ENCODE data around the gene SYT8. TPM values are rescaled to one million over a fixed set of nuclear protein-coding genes. Genes with fewer than 3 reads are reported as not detected.
"Not testable (repeated sequence)": the region's sequence is repeated elsewhere in the genome, so short reads cannot be mapped to it uniquely, and the experiment has no call there.

SYT8 gene
- total RNA-seq, 1 donor from 2014 or later: not detected

GRCh38 chr11:1875851-1876301, 41.1 kb downstream of the SYT8 start:
- DNase-seq; ATAC-seq (ENCODE audit: poor library complexity); intact Hi-C loops (cut with DNase I): not testable (repeated sequence)

DNA sequence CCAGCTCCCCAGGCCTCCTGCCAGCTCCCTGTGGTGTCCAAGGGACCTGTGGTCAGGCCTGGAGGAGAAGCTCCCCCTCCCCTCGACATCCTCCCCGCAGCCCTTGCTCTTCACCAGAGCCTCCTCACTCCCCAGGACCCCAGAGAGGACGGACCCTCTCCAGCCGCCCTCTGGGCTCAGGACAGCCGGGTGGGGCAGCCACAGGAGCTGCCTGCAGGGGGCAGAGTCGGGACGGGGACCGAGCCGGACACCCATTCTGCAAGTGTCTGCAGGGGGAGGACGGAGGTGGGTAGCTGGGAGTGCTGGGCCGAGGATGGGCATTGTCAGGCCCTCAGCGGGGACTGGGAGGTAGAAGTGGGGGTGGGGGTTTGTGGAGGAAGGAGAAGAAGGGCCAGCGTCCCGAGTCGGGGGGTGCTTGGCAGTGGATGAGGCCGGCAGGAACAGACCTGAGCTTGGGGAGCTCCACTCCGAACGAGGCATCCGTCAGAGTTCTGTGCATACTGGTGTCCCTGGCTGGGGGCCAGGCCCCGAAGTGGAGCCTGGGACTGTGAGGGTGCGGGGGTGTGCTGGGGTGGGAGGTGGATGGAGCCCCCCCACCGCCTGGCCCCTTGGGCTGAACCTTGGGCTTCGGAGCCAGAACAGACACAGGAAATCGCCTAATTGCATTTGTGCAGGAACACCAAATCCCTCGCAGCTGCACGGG, 41.7 kb downstream of the SYT8 start:
- no peak for ATAC-seq (ENCODE audit: poor library complexity)
- DNase-seq: peak; percentile 86
- intact Hi-C loops (cut with DNase I): no loop called here

DNA sequence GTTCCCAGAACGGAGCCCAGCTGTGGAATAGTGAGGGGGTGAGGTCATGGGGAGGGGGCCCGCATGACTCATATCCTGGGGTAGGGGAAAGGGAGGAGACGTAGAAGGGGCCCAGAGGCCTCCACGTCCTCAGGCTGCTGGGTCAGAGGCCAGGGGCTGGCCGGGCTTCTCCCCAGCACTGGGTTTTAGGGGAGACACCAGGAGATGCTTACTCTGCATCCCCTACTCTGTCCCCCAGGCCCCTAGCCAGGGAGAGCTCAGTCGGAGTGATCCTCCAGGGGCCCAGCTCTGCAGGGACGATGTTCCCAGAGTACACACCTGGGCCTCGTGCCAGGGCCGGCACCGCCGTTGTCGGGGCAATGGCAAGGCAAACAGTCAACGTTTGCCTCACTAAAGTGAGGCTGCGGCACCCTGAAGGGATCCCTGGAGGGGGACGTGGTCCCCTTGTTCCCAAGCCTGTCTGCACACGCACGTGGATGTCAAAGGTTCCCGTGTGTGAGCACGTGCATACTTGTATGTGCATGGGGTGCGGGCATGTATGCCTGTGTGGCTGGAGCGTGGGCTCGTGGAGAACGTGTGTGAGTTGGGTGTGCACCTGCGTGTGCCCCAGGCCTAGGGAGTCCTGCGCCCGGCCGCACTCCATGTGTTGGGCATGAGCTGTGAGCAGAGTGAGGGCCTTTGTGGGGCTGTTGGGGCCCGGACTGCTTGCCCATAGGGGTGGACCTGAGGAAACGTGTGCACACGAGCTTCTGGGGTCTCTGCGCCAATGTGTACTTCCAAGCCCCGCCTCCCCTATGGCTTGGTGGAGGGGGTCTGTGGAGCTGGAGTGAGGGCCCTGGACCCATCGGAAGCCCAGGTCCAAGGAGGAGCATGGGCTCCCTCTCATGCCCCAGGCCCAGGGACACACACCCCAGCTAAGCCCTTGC, 42.7 kb downstream of the SYT8 start:
- ATAC-seq (ENCODE audit: poor library complexity) (no peak), DNase-seq (peak; percentile 81)
- intact Hi-C loops (cut with DNase I): no loop called here

GRCh38 chr11:1878137-1879031, 43.6 kb downstream of the SYT8 start:
- DNase-seq: peak; percentile 61
- ATAC-seq (ENCODE audit: poor library complexity): peak; percentile 15
- intact Hi-C loops (cut with DNase I): no loop called here

GRCh38 chr11:1879342-1879940, 44.7 kb downstream of the SYT8 start:
- ATAC-seq (ENCODE audit: poor library complexity) (no peak), DNase-seq (peak; percentile 35)
- intact Hi-C loops (cut with DNase I): no loop called here

GRCh38 chr11:1879941-1880720, 45.3 kb downstream of the SYT8 start:
- ATAC-seq (ENCODE audit: poor library complexity) (peak; percentile 62), DNase-seq (peak; percentile 90)
- intact Hi-C loops (cut with DNase I): loop anchor here (5.0 to 10.0 kb wide), 3 partner anchors 37 to 265 kb away; partner anchors contain the start of gene TNNT3

GRCh38 chr11:1880746-1881441, 46.1 kb downstream of the SYT8 start:
- DNase-seq (no peak), ATAC-seq (ENCODE audit: poor library complexity) (peak; percentile 1)
- intact Hi-C loops (cut with DNase I): loop anchor here (5.0 to 10.0 kb wide), 3 partner anchors 36 to 264 kb away; partner anchors contain the start of gene TNNT3

DNA sequence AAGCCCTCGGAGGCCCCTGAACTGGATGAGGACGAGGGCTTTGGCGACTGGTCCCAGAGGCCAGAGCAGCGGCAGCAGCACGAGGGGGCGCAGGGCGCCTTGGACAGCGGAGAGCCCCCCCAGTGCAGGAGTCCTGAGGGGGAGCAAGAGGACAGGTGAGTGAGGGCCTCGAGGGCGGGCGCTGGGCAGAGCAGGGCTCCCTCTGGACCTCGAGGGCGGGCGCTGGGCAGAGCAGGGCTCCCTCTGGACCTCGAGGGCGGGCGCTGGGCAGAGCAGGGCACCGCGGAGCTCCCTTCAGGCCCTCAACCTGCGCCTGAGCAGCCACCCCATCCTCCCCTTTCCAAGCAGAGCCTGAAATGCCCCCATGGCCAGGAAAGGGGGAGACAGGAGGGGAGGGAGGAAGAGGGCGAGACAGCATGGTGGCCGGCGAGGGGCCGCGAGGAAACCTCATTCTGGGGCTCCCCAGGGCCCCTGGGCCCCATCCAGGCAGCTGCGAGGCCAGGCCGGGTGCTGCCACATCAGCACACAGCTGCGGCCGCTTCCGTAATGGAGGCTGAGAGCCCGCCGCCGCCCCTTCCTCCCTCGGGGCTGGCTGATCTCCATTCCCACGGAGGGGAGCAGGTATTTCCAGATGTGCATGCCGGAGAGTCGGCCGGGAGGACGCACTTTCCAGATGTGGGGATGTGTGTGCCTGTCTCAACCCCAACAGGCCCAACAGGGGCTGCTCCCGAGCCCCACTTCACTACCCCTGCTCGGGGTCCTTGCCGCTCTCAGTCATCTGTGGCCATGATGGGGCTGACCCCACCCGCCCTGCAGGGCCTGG, 46.9 kb downstream of the SYT8 start:
- ATAC-seq (ENCODE audit: poor library complexity) (peak; percentile 52), DNase-seq (peak; percentile 85)
- intact Hi-C loops (cut with DNase I): loop anchor here (5.0 to 10.0 kb wide), 3 partner anchors 36 to 263 kb away; partner anchors contain the start of gene TNNT3

DNA sequence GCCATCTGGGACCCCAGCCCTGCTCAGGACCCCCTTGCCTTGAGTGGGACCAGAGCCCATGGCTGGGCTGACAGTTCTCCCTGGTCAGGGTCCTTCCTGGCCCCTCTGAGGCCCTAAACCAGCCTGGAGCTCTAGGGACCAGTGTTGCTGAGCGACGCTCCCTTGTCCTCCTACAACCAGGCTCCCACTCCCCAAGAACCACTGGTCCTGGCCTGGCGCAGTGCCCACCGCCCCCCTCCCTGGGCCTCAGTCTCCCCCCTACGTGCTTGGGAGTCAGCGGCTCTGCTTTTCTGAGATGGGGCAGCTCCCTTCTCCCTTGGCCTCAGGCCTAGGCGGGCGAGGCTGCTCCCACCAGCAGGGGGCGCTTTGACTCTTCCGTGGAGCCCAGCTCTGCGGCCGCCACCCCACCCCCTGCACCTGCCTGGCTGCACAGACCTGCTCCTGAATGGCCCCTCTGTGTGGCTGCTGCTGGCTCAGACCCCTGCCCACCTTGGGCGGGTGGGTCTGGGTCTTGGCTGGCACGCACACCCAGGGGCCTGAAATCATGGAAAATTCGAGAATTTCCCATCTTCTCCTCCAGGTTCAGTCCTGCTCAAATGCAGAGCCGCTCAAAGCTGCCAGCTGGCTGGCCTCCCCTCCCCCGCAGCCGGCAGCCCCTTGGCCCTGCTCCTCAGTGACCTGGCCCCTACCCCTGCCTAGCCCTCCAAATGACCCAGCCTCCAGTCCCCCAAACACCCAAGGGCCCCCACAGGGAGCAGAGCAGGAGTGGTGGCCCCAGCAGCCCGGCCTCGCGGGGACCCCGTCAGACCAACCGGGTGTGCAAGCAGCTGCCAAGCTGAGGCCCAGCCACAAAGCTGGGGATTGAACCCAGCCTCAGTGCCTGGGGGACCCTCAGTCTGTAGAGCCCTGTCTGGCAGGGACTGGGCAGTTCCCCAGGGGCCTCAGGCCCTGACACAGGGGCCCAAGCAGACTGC, 47.8 kb downstream of the SYT8 start:
- intact Hi-C loops (cut with DNase I): loop anchor here (5.0 to 10.0 kb wide), 3 partner anchors 35 to 262 kb away; partner anchors contain the start of gene TNNT3
- ATAC-seq (ENCODE audit: poor library complexity) (peak; percentile 79), DNase-seq (peak; percentile 92)

GRCh38 chr11:1883346-1884302, 48.8 kb downstream of the SYT8 start:
- ATAC-seq (ENCODE audit: poor library complexity) (no peak), DNase-seq (no peak)
- intact Hi-C loops (cut with DNase I): loop anchor here (5.0 to 10.0 kb wide), 3 partner anchors 34 to 261 kb away; partner anchors contain the start of gene TNNT3

DNA sequence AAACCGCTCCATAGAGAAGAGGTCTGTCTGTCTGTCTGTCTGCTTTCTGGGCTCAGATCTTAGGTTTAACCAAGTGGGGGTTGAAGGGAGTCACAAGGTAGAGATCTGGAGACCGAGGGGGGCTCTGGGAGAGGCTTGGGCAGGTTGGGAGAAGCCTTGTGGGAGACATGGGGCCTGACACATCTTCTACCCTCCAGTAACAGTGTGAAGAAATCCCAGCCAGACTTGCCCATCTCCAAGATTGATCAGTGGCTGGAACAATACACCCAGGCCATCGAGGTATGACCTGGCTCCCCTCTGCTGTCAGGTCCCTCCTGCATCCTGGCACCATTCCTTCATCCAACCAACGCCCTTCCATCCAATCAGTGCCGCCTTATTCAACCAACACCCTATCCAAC, 49.5 kb downstream of the SYT8 start:
- intact Hi-C loops (cut with DNase I): loop anchor here (5.0 to 10.0 kb wide), 3 partner anchors 33 to 260 kb away; partner anchors contain the start of gene TNNT3
- ATAC-seq (ENCODE audit: poor library complexity): no peak
- DNase-seq: no peak

GRCh38 chr11:1886551-1886950, 51.8 kb downstream of the SYT8 start:
- intact Hi-C loops (cut with DNase I): loop anchor here (10.0 kb wide), 1 partner anchor 258 kb away; no protein-coding TSS in a partner anchor
- not testable (repeated sequence) for DNase-seq; ATAC-seq (ENCODE audit: poor library complexity)
